ENCODE measurements around the gene CLDND1.

GRCh38 chr3:98551236-98551635 lies 28.5 kb upstream of the CLDND1 start:
- TF ChIP-seq ELF4 (CRISPR knock-in tag; IDR thresholded peaks at IDR 0.05; ENCODE audit: low read depth) (no peak), ZNF512 (CRISPR knock-in tag; IDR thresholded peaks at IDR 0.05; ENCODE audit: borderline replicate concordance) (no peak), ZNF232 (CRISPR knock-in tag; IDR thresholded peaks at IDR 0.05) (no peak), ATF1 (CRISPR knock-in tag; IDR thresholded peaks at IDR 0.05) (no peak)
